NCI-H2196 treated with DMSO at 0.1 percent for 48 hours (cell line): ENCODE results near the gene FBN1.

Source experiments
- DNase-seq: peaks from one replicate; lab custom pipeline; 2025; ENCODE audit not compliant: unreplicated experiment; lab: John Stamatoyannopoulos, UW

Gene FBN1

DNA sequence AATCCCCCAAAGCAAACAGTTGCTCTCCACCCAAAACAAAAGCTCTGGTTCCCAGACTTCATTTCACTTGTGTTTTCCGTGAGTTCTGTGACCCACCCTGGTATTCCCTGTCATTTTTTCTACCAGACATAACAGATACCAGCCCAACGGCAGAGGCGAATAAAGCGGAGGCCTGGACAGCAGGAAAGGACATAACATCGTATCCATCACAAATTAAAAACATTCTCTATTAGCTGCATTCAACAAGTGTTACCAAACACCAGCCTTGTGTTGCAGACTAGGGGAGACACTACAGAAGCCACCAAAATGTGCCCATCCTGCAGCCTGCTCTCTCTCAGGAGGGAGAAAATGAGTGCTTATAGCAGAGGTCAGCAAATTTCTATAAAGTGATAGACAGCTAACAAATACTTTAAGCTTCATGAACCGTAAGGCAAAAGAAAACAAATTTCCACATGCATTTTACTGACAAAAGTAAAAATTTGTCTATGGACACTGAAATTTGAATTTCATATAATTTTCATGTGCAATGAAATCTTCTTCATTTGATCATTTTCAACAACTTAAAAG, 7.1 kb upstream of the FBN1 start:
- no peak for DNase-seq

DNA sequence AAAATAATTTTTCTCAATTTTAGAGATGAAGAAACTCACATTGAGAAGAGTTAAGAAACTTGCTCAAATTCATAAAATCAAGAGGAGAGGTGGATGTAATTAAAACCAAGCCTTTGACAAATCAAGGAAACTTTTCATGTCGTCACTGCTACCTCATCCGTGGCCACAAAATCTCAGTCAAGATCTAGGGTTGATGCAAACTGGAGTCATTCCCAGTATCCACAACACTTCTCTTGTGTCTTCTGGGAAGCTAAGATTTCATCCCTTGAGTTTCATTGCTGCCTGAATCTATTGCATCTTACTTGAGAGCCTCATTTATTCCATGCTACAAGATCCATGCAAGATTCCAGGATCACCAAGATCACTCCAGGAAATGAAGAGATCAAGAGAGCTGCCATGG, 5.4 kb upstream of the FBN1 start:
- DNase-seq = no peak

- DNase-seq = no peak
Measured at GRCh38 chr15:48647962-48648361, 2.5 kb upstream of the FBN1 start.

DNA sequence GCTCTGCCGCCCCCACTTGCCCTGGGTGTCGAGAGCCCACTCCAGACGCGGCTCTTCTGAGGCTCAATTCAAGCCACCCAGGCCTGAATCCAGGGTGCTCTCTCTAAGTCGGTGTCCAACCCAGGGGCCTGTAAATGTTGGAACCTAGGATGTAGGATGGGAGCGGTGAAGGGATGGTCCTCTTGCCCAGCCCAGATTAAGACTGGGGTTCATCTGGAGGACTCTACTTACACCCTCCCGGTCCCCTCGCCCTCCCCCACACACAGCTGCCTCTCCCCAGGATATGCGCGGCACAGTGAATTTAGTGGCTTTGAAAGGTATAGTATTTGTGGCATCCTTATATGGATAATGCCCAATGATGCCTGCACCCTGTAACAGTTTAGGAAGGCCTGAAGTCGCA, 822 bp upstream of the FBN1 start:
- no peak for DNase-seq

- no peak for DNase-seq
Measured at GRCh38 chr15:48644827-48645557, 517 bp downstream of the FBN1 start.

- no peak for DNase-seq
Measured at GRCh38 chr15:48644467-48644826, 1.1 kb downstream of the FBN1 start.

DNA sequence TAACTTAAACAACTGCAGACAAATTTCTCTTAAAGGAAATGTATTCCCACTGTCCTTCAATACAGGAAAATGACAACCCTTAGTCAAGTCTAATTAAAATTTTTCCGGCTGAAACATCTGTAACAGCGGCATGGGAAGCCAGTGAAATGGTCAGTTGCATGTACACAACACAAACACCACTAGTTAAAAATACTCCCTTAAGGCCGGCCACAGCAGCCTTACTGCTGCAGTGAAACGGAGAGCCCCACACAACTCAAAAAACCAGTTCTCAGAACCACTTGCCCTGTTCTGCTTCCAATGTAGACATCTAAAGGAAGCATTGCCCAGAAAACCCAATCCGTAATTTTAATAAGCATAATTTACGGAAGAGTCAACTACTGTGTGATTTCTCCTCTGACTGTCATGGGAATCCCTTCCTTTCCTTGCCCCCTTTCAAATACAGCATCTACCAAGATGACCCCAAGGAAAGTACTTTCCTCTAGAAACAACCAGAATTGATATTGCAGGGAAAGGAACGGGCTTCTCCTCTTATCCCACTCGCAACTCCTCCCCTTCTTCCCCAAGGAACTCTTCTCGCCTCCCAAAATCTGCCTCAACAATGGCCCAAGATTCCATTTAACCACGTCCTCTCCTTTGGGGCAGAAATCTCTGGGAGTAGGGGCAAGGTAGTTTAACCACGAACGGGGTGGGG, 1.6 kb downstream of the FBN1 start:
- no peak for DNase-seq

GRCh38 chr15:48643206-48643605, 2.3 kb downstream of the FBN1 start:
- DNase-seq = no peak

GRCh38 chr15:48642795-48643194, 2.7 kb downstream of the FBN1 start:
- DNase-seq = no peak

- no peak for DNase-seq
Measured at GRCh38 chr15:48641416-48641815, 4.1 kb downstream of the FBN1 start.

- DNase-seq = no peak
Measured at GRCh38 chr15:48638963-48639362, 6.5 kb downstream of the FBN1 start.

DNA sequence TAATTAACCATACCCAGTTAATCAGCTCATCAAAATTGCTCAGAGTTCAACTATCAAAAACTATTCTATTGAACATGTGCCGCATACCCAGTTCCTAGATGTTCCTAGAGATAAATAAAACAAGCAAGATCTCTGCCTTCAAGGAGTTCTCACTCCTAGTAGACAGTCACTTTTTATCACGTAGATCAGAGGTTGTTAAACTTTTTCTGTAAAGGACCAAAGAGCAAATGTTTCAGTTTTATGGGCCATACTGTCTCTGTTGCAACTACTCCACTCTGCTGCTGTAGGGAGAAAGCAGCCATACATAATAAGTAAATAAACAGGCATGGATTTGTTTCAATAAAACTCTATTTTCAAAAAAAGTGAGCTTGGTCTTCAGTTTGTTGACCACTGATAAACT, 7.9 kb downstream of the FBN1 start:
- DNase-seq = no peak

GRCh38 chr15:48636511-48636910, 9.0 kb downstream of the FBN1 start:
- no peak for DNase-seq

GRCh38 chr15:48634893-48635292, 10.6 kb downstream of the FBN1 start:
- DNase-seq = no peak

GRCh38 chr15:48634096-48634495, 11.4 kb downstream of the FBN1 start:
- DNase-seq = no peak

GRCh38 chr15:48632651-48633050, 12.9 kb downstream of the FBN1 start:
- DNase-seq = no peak

DNA sequence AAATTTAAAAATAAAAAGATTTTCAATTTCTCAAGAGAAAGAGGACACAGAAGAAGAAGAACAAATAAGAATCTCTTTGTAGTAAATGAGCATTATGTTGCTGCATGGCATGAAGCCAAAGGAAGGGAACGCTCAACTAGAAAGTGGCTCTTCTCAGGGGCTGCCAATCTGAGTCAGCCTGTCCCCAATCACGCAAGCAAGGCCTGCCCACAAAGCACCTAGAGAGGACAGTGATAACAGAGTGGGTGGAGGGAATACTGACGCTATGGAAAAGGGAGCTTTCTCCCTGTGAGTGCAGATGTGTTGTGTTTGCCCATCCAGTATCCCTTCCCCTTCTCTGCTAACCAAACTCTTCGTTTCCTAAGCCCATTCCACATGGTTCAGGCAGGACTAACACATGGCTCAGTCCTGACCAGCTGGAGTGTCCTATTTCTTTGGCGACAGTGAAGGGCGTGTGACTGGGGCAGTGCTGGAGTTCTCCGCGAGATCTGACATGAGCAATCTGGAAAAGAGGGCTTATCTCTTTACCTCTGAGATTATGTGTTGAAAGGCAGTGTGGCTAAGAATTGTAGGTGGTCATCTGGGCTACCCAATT, 14.2 kb downstream of the FBN1 start:
- no peak for DNase-seq

DNA sequence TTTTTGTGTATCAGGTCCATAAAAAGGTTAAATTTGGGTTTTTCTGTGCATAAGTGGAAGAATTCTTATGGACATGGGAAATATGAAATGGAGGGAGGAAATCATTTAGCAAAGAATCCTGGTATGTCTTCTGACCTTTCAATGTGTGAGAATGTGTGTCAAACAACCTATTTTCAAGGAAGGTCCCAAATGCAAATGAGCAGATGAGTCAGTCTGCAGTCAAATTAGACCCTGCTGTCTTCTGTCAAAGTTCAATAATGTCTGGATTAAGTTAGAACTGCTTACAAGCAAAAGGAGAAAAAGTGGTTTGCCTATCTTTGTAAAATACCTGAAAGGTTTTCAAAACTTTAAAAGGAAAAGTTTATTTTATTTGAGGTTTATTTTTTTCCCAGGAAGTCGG, 15.3 kb downstream of the FBN1 start:
- DNase-seq = no peak

- DNase-seq = no peak
Measured at GRCh38 chr15:48628832-48629231, 16.7 kb downstream of the FBN1 start.

- no peak for DNase-seq
Measured at GRCh38 chr15:48627260-48627940, 18.1 kb downstream of the FBN1 start.

GRCh38 chr15:48625126-48625525, 20.4 kb downstream of the FBN1 start:
- DNase-seq = no peak

DNA sequence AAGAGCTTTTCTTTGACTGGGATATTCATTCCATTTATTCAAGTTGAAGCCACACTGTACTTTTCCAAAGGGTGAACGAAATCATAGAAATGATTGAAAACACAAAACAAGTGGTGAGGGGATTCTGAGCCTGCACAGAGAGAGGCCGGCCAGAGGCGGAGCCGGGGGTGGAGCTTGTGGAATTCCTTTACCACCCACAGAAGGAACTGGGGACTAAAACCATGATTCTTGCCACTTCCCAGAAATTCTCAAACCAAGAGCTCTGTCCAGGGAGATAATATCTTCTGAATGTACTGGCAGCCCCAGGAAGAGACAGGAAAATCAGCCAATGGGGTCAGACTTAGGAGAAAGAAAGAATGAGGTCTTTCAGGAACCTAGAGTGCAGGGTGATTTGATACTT, 20.8 kb downstream of the FBN1 start:
- no peak for DNase-seq
